HepG2 (cell line): ENCODE measurements around the gene CDK3. TPM values are rescaled to one million over a fixed set of nuclear protein-coding genes. Genes with fewer than 3 reads are reported as not detected.

Experiments used
- ATAC-seq: fragments of 200-7000 bp; cut with Tn5 transposase; 3 replicates; pipeline ENCODE4 v1.9.1; 2020; ENCODE audit warnings: mild to moderate bottlenecking, moderate library complexity
- BruUV-seq: library from RNA; stranded (reverse); fragments of 400-500 nt; replicated peaks from 2 replicates; lab custom pipeline; 2021; lab: Mats Ljungman, UMichigan
- CTCF ChIA-PET: fragments of 300-600 bp; formaldehyde crosslinking; extraction: SDS; loops from one replicate; lab custom pipeline; 2021; ENCODE audit warnings: low total read pairs, inconsistent platforms, low intra/inter-chr PET ratio; lab: Yijun Ruan, JAX
- POLR2A ChIA-PET: fragments of 350-600 bp; sonication (Branson Sonifier 250); formaldehyde crosslinking; loops from one replicate; lab custom pipeline; 2020; ENCODE audit warnings: antibody characterized with exemption, inconsistent platforms; lab: Yijun Ruan, JAX
- DNase-seq: peaks from one replicate; pipeline ENCODE4 v3.0.0-alpha.2; 2015; ENCODE audit warnings: low spot score
- FAIRE-seq: peaks from 3 replicates; lab custom pipeline; 2011; peaks lifted over from hg19 to GRCh38; lab: Jason Lieb, UNC
- H2AFZ ChIP-seq: one replicate; pipeline ENCODE4 v1.6.1; 2011; ENCODE audit warnings: low read length, inconsistent platforms
- H3K27ac ChIP-seq: fragments of 300-600 bp; 3 replicates; pipeline ENCODE4 v1.8.0; 2011; ENCODE audit warnings: mixed run types, mild to moderate bottlenecking, mixed read lengths, low read length, inconsistent platforms; ENCODE audit not compliant: insufficient read depth; ENCODE audit errors: extremely low read length
- H3K27me3 ChIP-seq, 2 experiments: fragments of 200-600 bp in 1 of 2; 2 replicates in 1 of 2; 3 replicates in 1 of 2; pipeline versions ENCODE4 v1.6.0 to v1.8.0; 2011; ENCODE audit warnings: low read length in 2 of 2, mild to moderate bottlenecking in 2 of 2, moderate library complexity in 2 of 2, inconsistent platforms in 1 of 2; ENCODE audit not compliant: insufficient read depth in 2 of 2, control insufficient read depth in 1 of 2
- H3K36me3 ChIP-seq, 2 experiments: fragments of 200-600 bp in 1 of 2; replicated peaks in 1 of 2; 2 replicates in 1 of 2; 3 replicates in 1 of 2; pipeline versions ENCODE4 v1.5.1 to v1.8.0; 2011; ENCODE audit warnings: low read length in 2 of 2, inconsistent platforms in 1 of 2; ENCODE audit not compliant: insufficient read depth in 2 of 2, control insufficient read depth in 1 of 2
- H3K4me1 ChIP-seq: 2 replicates; pipeline ENCODE4 v1.5.1; 2012; ENCODE audit warnings: low read length, inconsistent platforms; ENCODE audit not compliant: insufficient read depth
- H3K4me2 ChIP-seq: 2 replicates; pipeline ENCODE4 v1.6.0; 2011; ENCODE audit warnings: low read depth, low read length, inconsistent platforms
- H3K4me3 ChIP-seq, 3 experiments: fragments of 200-600 bp in 1 of 3; sonication (generic), shearing (Covaris generic) in 1 of 3; replicated peaks in 1 of 3; 2 replicates each; pipeline ENCODE4 v1.5.1; 2011 to 2016; ENCODE audit warnings: low read length in 3 of 3, inconsistent platforms in 2 of 3, low read depth in 2 of 3, mild to moderate bottlenecking in 2 of 3, control low read depth in 1 of 3, mixed read lengths in 1 of 3; ENCODE audit not compliant: insufficient read depth in 1 of 3
- H3K79me2 ChIP-seq: one replicate; pipeline ENCODE4 v1.6.1; 2011; ENCODE audit warnings: low read length, inconsistent platforms; ENCODE audit not compliant: insufficient read depth
- H3K9ac ChIP-seq: 2 replicates; pipeline ENCODE4 v1.6.0; 2011; ENCODE audit warnings: mild to moderate bottlenecking, low read depth, low read length, inconsistent platforms; ENCODE audit not compliant: insufficient read depth
- H3K9me3 ChIP-seq: 2 replicates; pipeline ENCODE4 v1.5.1; 2012; ENCODE audit warnings: mild to moderate bottlenecking, low read length
- H4K20me1 ChIP-seq: 2 replicates; pipeline ENCODE4 v1.6.0; 2011; ENCODE audit warnings: inconsistent platforms, mild to moderate bottlenecking, low read length, moderate library complexity; ENCODE audit not compliant: insufficient read depth
- BRD4 ChIP-seq: sonication (generic); formaldehyde crosslinking; IDR thresholded peaks from 2 replicates; pipeline ENCODE4 v1.4.0; 2020; ENCODE audit warnings: missing genetic modification reagents
- EZH2 ChIP-seq: conservative IDR thresholded peaks from 2 replicates; pipeline ENCODE4 v1.6.1; 2012; ENCODE audit warnings: mild to moderate bottlenecking, low read depth, low read length, moderate library complexity
- HDAC2 ChIP-seq: sonication (generic); formaldehyde crosslinking; IDR thresholded peaks from 2 replicates; pipeline ENCODE4 v1.4.0; 2020; ENCODE audit warnings: missing genetic modification reagents
- MATR3 ChIP-seq: sonication (generic); formaldehyde crosslinking; IDR thresholded peaks from 2 replicates; pipeline ENCODE4 v1.4.0; 2020; ENCODE audit warnings: missing genetic modification reagents
- NBN ChIP-seq: fragments of 450-650 bp; conservative IDR thresholded peaks from 2 replicates; pipeline ENCODE4 v1.6.1; 2017
- NFE2 ChIP-seq: sonication (generic); formaldehyde crosslinking; IDR thresholded peaks from 2 replicates; pipeline ENCODE4 v1.4.0; 2020; ENCODE audit warnings: missing genetic modification reagents
- RARG ChIP-seq: sonication (generic); formaldehyde crosslinking; IDR thresholded peaks from 2 replicates; pipeline ENCODE4 v1.4.0; 2020; ENCODE audit warnings: low read depth, mild to moderate bottlenecking, missing genetic modification reagents
- ZNF263 ChIP-seq: sonication (generic); formaldehyde crosslinking; IDR thresholded peaks from 2 replicates; pipeline ENCODE4 v1.4.0; 2020; ENCODE audit warnings: missing genetic modification reagents
- ZNF674 ChIP-seq: sonication (generic); formaldehyde crosslinking; IDR thresholded peaks from 2 replicates; pipeline ENCODE4 v1.5.0; 2020; ENCODE audit warnings: low read depth, mild to moderate bottlenecking, missing genetic modification reagents
- WGBS: methylation state at CpG from one replicate; pipeline ENCODE4 v1.1.6; 2017; ENCODE audit warnings: low lambda C conversion rate; 5-methylcytosine and 5-hydroxymethylcytosine counted together
- in situ Hi-C: cut with HindIII; loops from 2 replicates; pipeline ENCODE4 v1.10.0; 2017; ENCODE audit warnings: low pct_unique_long_range_greater_than_20kb; ENCODE audit not compliant: extremely low pct_ligation_motif_present
- intact Hi-C: fragments of 100-400 bp; cut with micrococcal nuclease; formaldehyde crosslinking; loops from one replicate; pipeline ENCODE4 v1.10.0; 2022; ENCODE audit not compliant: unreplicated experiment
- polyA plus RNA-seq, 8 experiments: library from polyadenylated mRNA; depleted of rRNA in 3 of 8; stranded (reverse) in 7 of 8; unstranded in 1 of 8; fragments of >200 nt; fragmentation: Illumina TruSeq in 4 of 8; extraction: Trizol in 4 of 8; gene quantifications; 2 replicates each; pipeline versions ENCODE4 v1.2.1 to v1.2.3, GENCODE V29; 2011 to 2016; ENCODE audit warnings: low read depth in 4 of 8, missing spikeins in 1 of 8, mixed read lengths in 1 of 8; ENCODE audit not compliant: insufficient read depth in 1 of 8
- total RNA-seq, 5 experiments: library from RNA; depleted of rRNA; stranded (reverse); fragments of >200 nt; fragmentation: Illumina TruSeq; extraction: Trizol; gene quantifications; 2 replicates each; pipeline ENCODE4 v1.2.3, GENCODE V29; 2016; ENCODE audit warnings: low read depth in 1 of 5
- TF ChIP-seq, protein P1 (sequence below), 2 experiments: sonication (generic) in 1 of 2; formaldehyde crosslinking in 1 of 2; IDR thresholded peaks; 2 replicates each; pipeline versions ENCODE4 v1.4.0 to v1.6.1; 2016 to 2020; ENCODE audit warnings: borderline replicate concordance in 1 of 2, low read depth in 1 of 2, mild to moderate bottlenecking in 1 of 2, missing genetic modification reagents in 1 of 2

CDK3 gene
- total and polyA plus RNA-seq, 2 of the 13 experiments (the other 11 are each of a cell fraction or from before 2014, with no cell fraction given) = 5.8 to 11.4 TPM

- no peak for FAIRE-seq
- TF ChIP-seq RARG (CRISPR knock-in tag) (no peak), NBN (no peak), NFE2 (no peak), EZH2 (no peak), ZNF263 (CRISPR knock-in tag) (no peak), ZNF674 (CRISPR knock-in tag) (no peak), HDAC2 (no peak), MATR3 (CRISPR knock-in tag) (no peak), BRD4 (CRISPR knock-in tag) (no peak)
- TF ChIP-seq, protein P1, sequence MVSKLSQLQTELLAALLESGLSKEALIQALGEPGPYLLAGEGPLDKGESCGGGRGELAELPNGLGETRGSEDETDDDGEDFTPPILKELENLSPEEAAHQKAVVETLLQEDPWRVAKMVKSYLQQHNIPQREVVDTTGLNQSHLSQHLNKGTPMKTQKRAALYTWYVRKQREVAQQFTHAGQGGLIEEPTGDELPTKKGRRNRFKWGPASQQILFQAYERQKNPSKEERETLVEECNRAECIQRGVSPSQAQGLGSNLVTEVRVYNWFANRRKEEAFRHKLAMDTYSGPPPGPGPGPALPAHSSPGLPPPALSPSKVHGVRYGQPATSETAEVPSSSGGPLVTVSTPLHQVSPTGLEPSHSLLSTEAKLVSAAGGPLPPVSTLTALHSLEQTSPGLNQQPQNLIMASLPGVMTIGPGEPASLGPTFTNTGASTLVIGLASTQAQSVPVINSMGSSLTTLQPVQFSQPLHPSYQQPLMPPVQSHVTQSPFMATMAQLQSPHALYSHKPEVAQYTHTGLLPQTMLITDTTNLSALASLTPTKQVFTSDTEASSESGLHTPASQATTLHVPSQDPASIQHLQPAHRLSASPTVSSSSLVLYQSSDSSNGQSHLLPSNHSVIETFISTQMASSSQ (IDR thresholded peaks at IDR 0.05; ENCODE audit: low read depth) = no peak
- TF ChIP-seq, protein P1 (CRISPR knock-in tag; IDR thresholded peaks at IDR 0.05; ENCODE audit: borderline replicate concordance) = no peak
- intact Hi-C loops = loop anchor here (1.0 kb wide), 1 partner anchor 27 kb away; no protein-coding TSS in a partner anchor
- Histone ChIP-seq H3K4me3 (no peak overlapping the region), H3K36me3 (peaks cover 1 to 9% of the 10 kb centered on the region in 2 experiments; a peak in 3 of 5 replicates), H3K4me1 (peaks cover 48% of the 10 kb centered on the region), H4K20me1 (no peaks in the 10 kb centered on the region), H3K9ac (no peak overlapping the region), H3K27me3 (no peaks in the 10 kb centered on the region; a peak in 1 of 5 replicates), H3K79me2 (no peaks in the 10 kb centered on the region), H3K27ac (no peak overlapping the region), H3K4me2 (no peak overlapping the region), H2AFZ (no peak overlapping the region), H3K9me3 (no peaks in the 10 kb centered on the region)
- CTCF ChIA-PET = no interaction called here
- POLR2A ChIA-PET = no interaction called here
- DNase-seq = no peak
- BruUV-seq = no TSS peak
- in situ Hi-C loops = no loop called here
- 91% methylated on average over 12 of the region's 12 CpGs for WGBS
- no peak for ATAC-seq
Observed at GRCh38 chr17:76025294-76025693, 24.6 kb downstream of the CDK3 start.
